AG10803 (cell line): ENCODE data around the gene LRP1B.

Experiments
- DNase-seq: peaks from one replicate; pipeline ENCODE4 v3.0.0; 2010; ENCODE audit warnings: low read depth
- H3K4me3 ChIP-seq: 2 replicates; pipeline ENCODE4 v1.5.1; 2011; ENCODE audit warnings: mild to moderate bottlenecking, low read length, control low read depth
- TF ChIP-seq, protein P1 (sequence below): conservative IDR thresholded peaks from 2 replicates; pipeline ENCODE4 v1.5.1; 2011; ENCODE audit warnings: mild to moderate bottlenecking, low read length, control low read depth, inconsistent platforms

The LRP1B gene

DNA sequence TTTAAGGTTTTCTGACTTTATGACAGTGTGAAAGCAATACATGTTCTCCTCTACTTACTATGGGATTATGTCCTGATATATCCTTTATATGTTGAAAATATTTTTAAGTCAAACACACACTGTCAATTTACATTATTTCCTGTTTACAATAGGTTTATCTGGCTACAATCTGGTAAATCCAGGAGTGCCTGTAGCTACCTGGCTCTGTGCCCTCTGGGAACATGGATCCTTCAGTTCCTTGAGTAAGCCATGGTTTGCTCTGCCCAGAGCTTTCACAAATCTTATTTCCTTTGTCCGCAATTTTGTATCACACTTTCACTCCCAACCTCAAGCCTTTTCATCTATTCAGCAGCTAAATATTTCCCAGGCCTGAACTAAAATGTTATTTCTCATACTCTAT lies 1768.5 kb downstream of the LRP1B start:
- TF ChIP-seq, protein P1, sequence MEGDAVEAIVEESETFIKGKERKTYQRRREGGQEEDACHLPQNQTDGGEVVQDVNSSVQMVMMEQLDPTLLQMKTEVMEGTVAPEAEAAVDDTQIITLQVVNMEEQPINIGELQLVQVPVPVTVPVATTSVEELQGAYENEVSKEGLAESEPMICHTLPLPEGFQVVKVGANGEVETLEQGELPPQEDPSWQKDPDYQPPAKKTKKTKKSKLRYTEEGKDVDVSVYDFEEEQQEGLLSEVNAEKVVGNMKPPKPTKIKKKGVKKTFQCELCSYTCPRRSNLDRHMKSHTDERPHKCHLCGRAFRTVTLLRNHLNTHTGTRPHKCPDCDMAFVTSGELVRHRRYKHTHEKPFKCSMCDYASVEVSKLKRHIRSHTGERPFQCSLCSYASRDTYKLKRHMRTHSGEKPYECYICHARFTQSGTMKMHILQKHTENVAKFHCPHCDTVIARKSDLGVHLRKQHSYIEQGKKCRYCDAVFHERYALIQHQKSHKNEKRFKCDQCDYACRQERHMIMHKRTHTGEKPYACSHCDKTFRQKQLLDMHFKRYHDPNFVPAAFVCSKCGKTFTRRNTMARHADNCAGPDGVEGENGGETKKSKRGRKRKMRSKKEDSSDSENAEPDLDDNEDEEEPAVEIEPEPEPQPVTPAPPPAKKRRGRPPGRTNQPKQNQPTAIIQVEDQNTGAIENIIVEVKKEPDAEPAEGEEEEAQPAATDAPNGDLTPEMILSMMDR: no peak
- no peak overlapping the region for H3K4me3 ChIP-seq
- DNase-seq: no peak

DNA sequence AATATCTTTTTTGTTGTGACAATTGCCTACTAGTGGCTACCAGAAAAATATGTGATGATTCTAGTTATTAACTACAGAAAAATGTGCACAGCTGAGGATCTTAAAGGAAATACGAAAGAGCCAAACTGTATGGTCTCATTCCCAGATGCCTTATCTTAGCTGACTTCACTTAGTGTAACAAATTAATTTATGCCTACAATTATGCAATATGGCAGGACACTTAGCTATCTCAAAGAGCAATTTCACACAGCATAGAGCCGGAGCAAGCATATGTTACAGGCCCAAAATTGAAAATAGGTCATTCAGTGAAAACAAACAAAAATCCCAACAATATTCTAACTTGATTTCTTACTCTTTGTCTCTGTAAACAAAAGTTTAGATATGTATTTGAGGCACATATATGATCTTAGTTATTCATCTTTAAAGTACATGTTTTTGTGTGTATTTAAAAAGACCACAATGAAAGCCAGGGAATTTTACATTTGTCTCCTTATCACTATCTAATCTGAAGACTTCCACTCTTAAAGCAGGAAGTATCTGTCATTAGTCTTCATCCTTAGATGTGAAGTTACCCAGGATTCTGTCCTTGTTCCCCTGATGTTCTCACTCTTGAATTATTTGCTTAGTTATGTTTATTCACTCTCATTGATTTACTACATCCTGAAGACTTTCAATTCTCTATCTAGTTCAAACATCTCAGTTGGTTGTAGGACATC lies 1771.6 kb downstream of the LRP1B start:
- TF ChIP-seq, protein P1: no peak
- no peak for DNase-seq
- no peak overlapping the region for H3K4me3 ChIP-seq

DNA sequence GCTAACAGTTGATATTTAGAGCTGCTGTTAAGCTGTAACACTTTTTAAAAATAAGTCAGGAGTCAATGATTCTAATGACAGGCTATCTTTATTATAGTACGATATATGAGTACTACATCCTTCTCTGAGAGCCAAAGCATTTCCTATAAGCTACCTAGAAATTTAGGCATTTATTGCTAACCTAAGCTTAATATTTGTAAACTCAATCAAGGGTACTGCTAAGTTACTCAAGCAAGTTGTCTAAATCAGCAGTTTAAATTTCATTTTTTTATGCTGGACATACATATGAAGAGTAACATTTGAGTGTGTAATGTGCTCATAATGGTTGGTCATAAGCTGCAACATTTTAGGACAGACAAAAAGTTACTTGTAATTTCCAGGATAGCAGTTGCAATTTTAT lies 1774.1 kb downstream of the LRP1B start:
- no peak for DNase-seq
- H3K4me3 ChIP-seq: no peak overlapping the region
- TF ChIP-seq, protein P1: no peak

DNA sequence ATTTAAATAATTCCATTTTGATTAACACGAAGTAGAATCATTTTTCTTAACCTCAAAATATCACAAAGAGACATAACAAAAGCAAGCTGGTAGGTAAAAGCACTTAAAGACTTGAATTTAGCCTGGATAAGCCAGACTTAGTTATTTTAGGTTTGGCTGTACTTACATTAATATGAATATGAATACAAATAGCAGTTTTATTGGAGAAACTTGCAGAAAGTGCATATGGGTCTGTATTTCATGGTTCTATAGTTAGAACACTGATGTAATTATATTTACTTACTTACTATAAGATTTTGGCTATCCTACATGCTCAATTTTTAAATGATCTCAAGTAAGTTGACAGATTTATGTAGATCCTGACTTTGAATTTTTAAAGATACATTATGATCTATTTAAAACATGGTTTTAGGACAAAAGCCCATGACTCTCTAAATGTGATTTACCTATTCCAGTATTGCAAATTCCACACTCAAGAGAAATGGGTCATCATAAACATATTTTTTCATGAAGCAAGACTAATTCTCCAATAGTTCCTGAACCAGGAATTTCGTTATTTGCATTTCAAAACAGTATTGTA lies 1775.2 kb downstream of the LRP1B start:
- H3K4me3 ChIP-seq: no peak overlapping the region
- TF ChIP-seq, protein P1: no peak
- no peak for DNase-seq

DNA sequence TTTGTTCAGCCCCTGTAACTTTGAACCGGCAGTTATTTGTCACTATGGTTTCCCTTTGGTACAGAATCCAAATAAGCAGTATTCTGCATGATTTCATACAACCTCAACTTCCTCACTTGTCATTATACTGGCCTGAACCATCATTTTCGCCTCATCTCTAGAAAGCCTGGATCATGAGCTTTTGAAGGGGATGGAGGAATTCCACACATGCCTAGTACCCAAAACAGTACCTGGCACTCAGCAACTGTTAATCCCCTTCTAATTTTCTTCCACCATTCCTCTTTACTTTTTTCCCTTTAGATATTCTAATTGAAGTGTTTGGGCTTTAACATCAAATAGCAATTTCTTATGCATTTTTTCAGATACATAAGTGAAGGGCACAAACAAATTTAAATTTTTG lies 1776.3 kb downstream of the LRP1B start:
- DNase-seq: no peak
- no peak overlapping the region for H3K4me3 ChIP-seq
- TF ChIP-seq, protein P1: no peak

DNA sequence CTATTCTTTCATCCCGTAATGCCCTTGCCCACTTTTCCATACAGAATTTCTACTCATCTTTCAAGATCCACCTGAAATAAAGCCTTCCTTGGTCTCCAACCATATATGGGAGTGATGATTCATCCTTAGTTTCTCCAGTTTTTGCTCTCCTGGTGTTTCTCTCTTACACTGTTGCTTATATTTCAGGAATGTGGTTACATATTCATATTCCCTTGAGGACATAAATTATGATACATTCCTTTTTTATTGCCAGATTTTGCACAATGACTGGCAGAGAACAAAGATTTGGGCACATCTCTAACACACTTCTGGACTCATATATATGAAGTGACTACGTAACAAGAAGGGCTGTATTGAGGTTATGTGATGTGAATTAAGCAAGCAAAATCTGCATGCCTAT lies 1777.3 kb downstream of the LRP1B start:
- no peak overlapping the region for H3K4me3 ChIP-seq
- peak; percentile 18 for DNase-seq
- TF ChIP-seq, protein P1: no peak

DNA sequence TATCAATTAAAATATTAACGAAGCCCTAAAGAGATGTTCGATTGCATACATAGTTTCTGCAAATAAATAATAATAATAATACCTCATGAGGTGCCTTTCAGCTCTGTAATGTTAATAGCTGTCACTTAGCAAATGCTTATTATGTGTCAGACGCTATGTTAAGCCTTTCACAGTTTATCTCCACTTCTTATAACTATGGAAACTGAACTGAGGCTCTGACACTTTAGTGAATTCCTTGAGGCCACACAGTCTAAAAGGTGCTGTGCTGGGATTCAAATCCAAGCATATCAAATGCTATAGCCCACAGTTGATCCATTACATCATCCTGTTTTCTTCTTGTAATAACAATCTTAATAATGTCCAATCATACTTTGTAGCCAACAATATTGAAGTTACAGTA lies 1779.1 kb downstream of the LRP1B start:
- TF ChIP-seq, protein P1: no peak
- H3K4me3 ChIP-seq: no peak overlapping the region
- no peak for DNase-seq
